HuH-7.5 (cell line): ENCODE data around the gene RASA4B.
"Not testable (repeated sequence)": the region's sequence is repeated elsewhere in the genome, so short reads cannot be mapped to it uniquely, and the experiment has no call there.

Experiments used
- DNase-seq: peaks from one replicate; pipeline ENCODE4 v3.0.0; 2011; ENCODE audit warnings: low spot score

Gene RASA4B

GRCh38 chr7:102511860-102512522 lies 5.6 kb downstream of the RASA4B start:
- DNase-seq = not testable (repeated sequence)

- DNase-seq = not testable (repeated sequence)
Measured at GRCh38 chr7:102510575-102510974, 7.0 kb downstream of the RASA4B start.

GRCh38 chr7:102507410-102508088 lies 10.0 kb downstream of the RASA4B start:
- DNase-seq = not testable (repeated sequence)

- not testable (repeated sequence) for DNase-seq
Measured at GRCh38 chr7:102505298-102506185, 12.0 kb downstream of the RASA4B start.

GRCh38 chr7:102503141-102503540 lies 14.4 kb downstream of the RASA4B start:
- not testable (repeated sequence) for DNase-seq

GRCh38 chr7:102498321-102498720 lies 19.3 kb downstream of the RASA4B start:
- DNase-seq = not testable (repeated sequence)

GRCh38 chr7:102497308-102497707 lies 20.3 kb downstream of the RASA4B start:
- DNase-seq = not testable (repeated sequence)

- not testable (repeated sequence) for DNase-seq
Measured at GRCh38 chr7:102496861-102497260, 20.7 kb downstream of the RASA4B start.

- not testable (repeated sequence) for DNase-seq
Measured at GRCh38 chr7:102494473-102495149, 23.0 kb downstream of the RASA4B start.

GRCh38 chr7:102494026-102494425 lies 23.6 kb downstream of the RASA4B start:
- not testable (repeated sequence) for DNase-seq

- DNase-seq = not testable (repeated sequence)
Measured at GRCh38 chr7:102493220-102493935, 24.2 kb downstream of the RASA4B start.

- not testable (repeated sequence) for DNase-seq
Measured at GRCh38 chr7:102490529-102491075, 27.0 kb downstream of the RASA4B start.

GRCh38 chr7:102484317-102484716 lies 33.3 kb downstream of the RASA4B start:
- not testable (repeated sequence) for DNase-seq

GRCh38 chr7:102481962-102482361 lies 35.6 kb downstream of the RASA4B start:
- not testable (repeated sequence) for DNase-seq

GRCh38 chr7:102479982-102480637 lies 37.5 kb downstream of the RASA4B start:
- DNase-seq = not testable (repeated sequence)

- not testable (repeated sequence) for DNase-seq
Measured at GRCh38 chr7:102479209-102479584, 38.4 kb downstream of the RASA4B start.

GRCh38 chr7:102478314-102479208 lies 39.0 kb downstream of the RASA4B start, which contains the start of gene POLR2J:
Gene POLR2J (minus strand): TSS chr7:102478922. CDS start chr7:102478860, 62 bp downstream.
- not testable (repeated sequence) for DNase-seq

- DNase-seq = not testable (repeated sequence)
Measured at GRCh38 chr7:102474736-102475435, 42.7 kb downstream of the RASA4B start.
